ENCODE measurements around the gene GTF2IRD1.

DNA sequence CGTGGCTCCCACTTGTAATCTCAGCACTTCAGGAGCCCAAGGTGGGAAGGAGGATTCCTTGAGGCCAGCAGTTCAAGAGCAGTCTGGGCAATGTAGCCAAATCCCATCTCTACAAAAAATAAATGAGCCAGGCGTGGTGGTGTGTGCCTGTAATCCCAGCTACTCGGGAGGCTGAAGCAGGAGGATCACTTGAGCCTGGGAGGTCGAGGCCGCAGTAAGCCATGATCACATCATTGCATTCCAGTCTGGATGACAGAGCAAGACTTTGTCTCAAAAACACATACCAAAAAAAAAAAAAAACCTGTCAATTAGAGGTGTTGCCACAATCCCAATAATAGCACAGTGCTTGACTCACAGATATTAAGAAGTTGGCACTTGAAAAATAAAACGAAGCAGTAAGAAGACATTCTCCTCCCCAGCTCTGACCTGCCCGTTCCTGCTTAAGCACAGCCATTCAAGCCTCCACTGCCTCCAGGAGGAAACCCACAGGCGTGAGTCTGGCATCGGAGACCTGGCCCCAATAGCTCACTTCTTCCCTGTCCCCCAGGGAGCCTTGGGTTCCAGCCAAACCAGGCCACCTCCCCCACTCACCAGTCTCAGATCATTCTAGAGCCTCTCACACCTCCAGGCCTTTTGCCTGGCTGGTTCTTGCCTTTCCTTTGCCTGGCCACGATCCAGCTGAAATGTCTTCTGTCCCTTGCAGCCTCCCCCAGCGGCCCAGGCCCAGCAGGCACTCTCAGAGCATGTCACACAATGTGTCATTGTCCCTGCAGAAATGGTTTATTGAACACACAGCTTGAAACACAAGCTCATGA lies 158.5 kb downstream of the GTF2IRD1 start:
- TF ChIP-seq POLR2AphosphoS5 (IDR thresholded peaks at IDR 0.05; ENCODE audit: low read depth, low read length), result no peak
- no peak for TF ChIP-seq POLR2A (IDR thresholded peaks at IDR 0.05; ENCODE audit: low read depth, low read length)
- TF ChIP-seq TAF1 (IDR thresholded peaks at IDR 0.05; ENCODE audit: low read depth, low read length), result no peak
- TF ChIP-seq SPI1 (IDR thresholded peaks at IDR 0.05; ENCODE audit: low read depth, low read length), result no peak
- TF ChIP-seq PAX5 (IDR thresholded peaks at IDR 0.05; ENCODE audit: insufficient read depth, low read length, severe bottlenecking), result no peak

Data from GM12891 (cell line).